BLaER1 treated with 17β-estradiol and CSF1 and Interleukin-3, amounts not matched to agents 10 nM and 100 nM (cell line): ENCODE results near the gene REV3L.
"Not testable (repeated sequence)": the region's sequence is repeated elsewhere in the genome, so short reads cannot be mapped to it uniquely, and the experiment has no call there.

Experiments
- H3K27ac ChIP-seq, 11 experiments: shearing (Covaris generic); formaldehyde crosslinking; 2 replicates each; pipeline ENCODE4 v1.8.1; 2022
- H3K27me3 ChIP-seq, 11 experiments: shearing (Covaris generic); formaldehyde crosslinking; 2 replicates each; pipeline ENCODE4 v1.8.1; 2022
- H3K36me3 ChIP-seq, 11 experiments: shearing (Covaris generic); formaldehyde crosslinking; 2 replicates each; pipeline ENCODE4 v1.8.1; 2022
- H3K4me1 ChIP-seq, 10 experiments: shearing (Covaris generic); formaldehyde crosslinking; 2 replicates each; pipeline ENCODE4 v1.8.1; 2022
- H3K4me2 ChIP-seq, 11 experiments: shearing (Covaris generic); formaldehyde crosslinking; 2 replicates each; pipeline ENCODE4 v1.8.1; 2022
- H3K4me3 ChIP-seq, 10 experiments: shearing (Covaris generic); formaldehyde crosslinking; 2 replicates each; pipeline ENCODE4 v1.8.1; 2022
- H3K9ac ChIP-seq, 11 experiments: shearing (Covaris generic); formaldehyde crosslinking; 2 replicates each; pipeline ENCODE4 v1.8.1; 2022
- H3K9me3 ChIP-seq, 11 experiments: shearing (Covaris generic); formaldehyde crosslinking; replicated peaks in 1 of 11; 2 replicates each; pipeline ENCODE4 v1.8.1; 2022
- H4K20me1 ChIP-seq, 11 experiments: shearing (Covaris generic); formaldehyde crosslinking; 2 replicates each; pipeline ENCODE4 v1.8.1; 2022
- Cebpa-rat ChIP-seq, 11 experiments: shearing (Covaris generic); IDR thresholded peaks; 2 replicates each; pipeline ENCODE4 v1.8.1; 2022

REV3L gene

DNA sequence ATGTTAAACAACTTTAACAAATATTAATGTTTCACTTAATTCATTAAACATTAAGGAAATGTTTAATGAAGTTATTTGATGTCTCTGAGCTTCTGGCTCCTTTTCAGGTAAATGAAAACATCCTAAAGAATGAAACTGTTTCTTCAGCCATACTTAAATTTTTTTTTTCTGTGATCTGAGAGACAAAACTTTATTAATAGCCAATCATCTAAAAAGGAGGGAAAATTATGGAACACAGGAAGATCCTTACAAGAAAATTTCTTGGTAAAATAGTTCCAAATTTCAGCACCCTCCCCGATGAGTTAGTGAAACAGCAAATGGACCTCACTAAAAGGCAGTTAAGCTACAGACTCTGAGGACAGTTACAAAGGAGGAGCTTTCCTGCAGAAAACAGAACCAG lies 185.2 kb downstream of the REV3L start:
- no peak overlapping the region for H3K9ac ChIP-seq
- no peak overlapping the region for H3K27ac ChIP-seq
- peaks cover 19 to 34% (median 27%) of the 10 kb centered on the region in 11 experiments for H3K9me3 ChIP-seq
- H3K4me3 ChIP-seq = no peak overlapping the region
- peaks cover 0 to 28% (median 13%) of the 10 kb centered on the region in 10 experiments; a peak in 14 of 20 replicates for H3K4me1 ChIP-seq
- no peaks in the 10 kb centered on the region for H4K20me1 ChIP-seq
- peaks cover 39 to 61% (median 54%) of the 10 kb centered on the region in 11 experiments for H3K36me3 ChIP-seq
- H3K27me3 ChIP-seq = no peaks in the 10 kb centered on the region
- no peak for TF ChIP-seq Cebpa-rat (IDR thresholded peaks at IDR 0.05)
- H3K4me2 ChIP-seq = no peak overlapping the region

DNA sequence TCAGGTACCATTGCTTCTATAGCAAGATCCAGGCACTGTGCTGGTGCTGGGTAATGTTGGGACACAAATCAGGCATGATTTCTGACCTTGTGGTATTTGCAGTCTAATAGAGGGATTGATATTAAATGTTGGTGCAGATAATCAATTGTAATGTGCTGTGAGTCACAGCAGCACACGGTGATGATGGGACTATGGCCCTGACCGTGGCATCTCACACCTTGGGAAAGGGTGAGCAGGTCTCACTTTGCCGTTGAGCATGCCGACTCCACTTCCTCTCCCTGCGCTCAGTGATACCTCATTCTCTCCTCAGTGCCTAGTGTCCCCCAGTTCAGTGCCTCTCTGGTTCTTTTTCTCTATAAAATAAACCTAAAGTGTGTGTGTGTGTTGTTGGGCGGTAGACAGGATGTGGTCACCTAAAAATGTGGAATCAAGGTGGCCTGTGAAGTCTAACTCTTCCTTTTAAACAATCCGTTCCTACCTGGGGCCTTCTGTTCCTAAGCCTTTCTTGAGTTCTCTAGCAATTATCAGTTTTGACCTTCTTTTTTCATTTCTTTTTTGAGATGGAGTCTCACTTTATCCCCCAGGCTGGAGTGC lies 188.5 kb downstream of the REV3L start:
- Histone ChIP-seq H3K9ac (no peak overlapping the region), H3K36me3 (peaks cover 18 to 38% (median 28%) of the 10 kb centered on the region in 11 experiments), H3K9me3 (peaks cover 0 to 8% (median 1%) of the 10 kb centered on the region in 11 experiments; a peak in 8 of 22 replicates), H3K4me3 (no peak overlapping the region), H3K4me2 (no peak overlapping the region), H3K4me1 (peaks cover 21 to 30% (median 24%) of the 10 kb centered on the region in 10 experiments), H4K20me1 (no peaks in the 10 kb centered on the region), H3K27ac (no peak overlapping the region), H3K27me3 (no peaks in the 10 kb centered on the region)
- no peak for TF ChIP-seq Cebpa-rat (IDR thresholded peaks at IDR 0.05)

GRCh38 chr6:111291336-111292259 lies 191.4 kb downstream of the REV3L start:
- Histone ChIP-seq H3K9ac (no peak overlapping the region), H3K4me2 (peak overlapping the region in 10 of 11 experiments; percentile 20 to 54 (median 42); a peak in 11 of 22 replicates), H3K27ac (peak overlapping the region in 5 of 11 experiments; percentile 5 to 32 (median 28); a peak in 5 of 22 replicates), H3K4me1 (peaks cover 21 to 32% (median 26%) of the 10 kb centered on the region in 10 experiments), H3K36me3 (peaks cover 3 to 28% (median 10%) of the 10 kb centered on the region in 11 experiments; a peak in 15 of 22 replicates), H3K9me3 (peaks cover 0 to 6% (median 0%) of the 10 kb centered on the region in 11 experiments; a peak in 1 of 22 replicates), H3K27me3 (no peaks in the 10 kb centered on the region), H4K20me1 (no peaks in the 10 kb centered on the region), H3K4me3 (no peak overlapping the region)
- TF ChIP-seq Cebpa-rat (IDR thresholded peaks at IDR 0.05) = no peak

DNA sequence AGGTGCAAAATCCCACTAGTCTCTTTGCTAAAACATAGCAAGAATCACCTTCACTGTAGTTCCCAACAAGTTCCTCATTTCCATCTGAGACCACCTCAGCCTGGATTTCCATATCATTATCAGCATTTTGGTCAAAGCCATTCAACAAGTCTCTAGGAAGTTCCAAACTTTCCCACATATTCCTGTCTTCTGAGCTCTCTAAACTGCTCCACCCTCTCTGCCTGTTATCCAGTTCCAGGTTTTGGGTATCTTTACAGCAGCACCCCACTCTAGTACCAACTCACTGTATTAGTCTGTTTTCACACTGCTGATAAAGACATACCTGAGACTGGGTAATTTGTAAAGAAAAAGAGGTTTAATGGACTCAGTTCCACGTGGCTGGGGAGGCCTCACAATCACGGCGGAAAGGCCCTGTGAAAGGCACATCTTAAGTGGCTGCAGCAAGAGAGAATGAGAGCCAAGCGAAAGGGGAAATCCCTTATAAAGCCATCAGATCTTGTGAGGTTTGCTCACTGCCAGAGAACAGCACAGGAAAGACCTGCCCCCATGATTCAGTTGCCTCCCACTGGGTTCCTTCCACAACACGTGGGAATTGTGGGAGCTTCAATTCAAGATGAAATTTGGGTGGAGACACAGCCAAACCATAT lies 192.2 kb downstream of the REV3L start:
- H4K20me1 ChIP-seq = not testable (repeated sequence)
- H3K4me2 ChIP-seq = peak overlapping the region; percentile 16 to 54 (median 41); a peak in 19 of 22 replicates

DNA sequence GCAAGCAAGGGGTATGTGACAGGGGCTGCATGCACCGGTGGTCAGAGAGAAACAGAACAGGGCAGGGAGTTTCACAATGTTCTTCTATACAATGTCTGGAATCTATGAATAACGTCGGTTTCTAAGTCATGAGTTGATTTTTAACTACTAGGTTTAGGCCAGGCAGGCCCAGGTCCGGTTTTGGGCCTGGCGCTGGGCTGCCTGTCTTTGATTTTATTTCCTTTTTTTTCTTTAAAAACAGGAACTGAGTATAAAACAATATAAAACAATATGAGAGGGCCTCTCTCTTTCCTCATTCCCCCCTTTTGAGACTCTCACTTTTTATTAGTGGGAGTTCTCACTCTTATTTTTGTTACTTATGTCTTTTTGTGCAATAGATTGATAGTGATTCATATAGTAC lies 198.7 kb downstream of the REV3L start:
- H3K36me3 ChIP-seq = peaks cover 14 to 53% (median 39%) of the 10 kb centered on the region in 11 experiments
- peak overlapping the region in 6 of 11 experiments; percentile 4 to 70 (median 38); a peak in 9 of 22 replicates for H3K4me2 ChIP-seq
- H3K27ac ChIP-seq = 0 out of 22 replicates have a peak overlapping the region, but pooled peaks of 1 of the 11 experiments have one; percentile 22
- not testable (repeated sequence) for H3K27me3 ChIP-seq, H4K20me1 ChIP-seq, H3K4me3 ChIP-seq
- H3K9me3 ChIP-seq = peaks cover 0 to 21% (median 5%) of the 10 kb centered on the region in 11 experiments; a peak in 14 of 22 replicates
- peaks cover 0 to 30% (median 9%) of the 10 kb centered on the region in 10 experiments; a peak in 16 of 20 replicates for H3K4me1 ChIP-seq
- H3K9ac ChIP-seq = 0 out of 22 replicates have a peak overlapping the region, but pooled peaks of 1 of the 11 experiments have one; percentile 16

More for the DNA sequence above, 192.2 kb downstream of the REV3L start:
- H3K9ac ChIP-seq, H3K27me3 ChIP-seq, H3K4me3 ChIP-seq, H3K9me3 ChIP-seq: not testable (repeated sequence)
- Histone ChIP-seq H3K27ac (peak overlapping the region in 5 of 11 experiments; percentile 5 to 52 (median 32); a peak in 4 of 22 replicates), H3K4me1 (peaks cover 21 to 32% (median 25%) of the 10 kb centered on the region in 10 experiments), H3K36me3 (peaks cover 0 to 22% (median 4%) of the 10 kb centered on the region in 11 experiments; a peak in 8 of 22 replicates)

GRCh38 chr6:111283707-111284106 lies 199.3 kb downstream of the REV3L start:
- H3K4me1 ChIP-seq = peaks cover 0 to 27% (median 9%) of the 10 kb centered on the region in 10 experiments; a peak in 14 of 20 replicates
- TF ChIP-seq Cebpa-rat (IDR thresholded peaks at IDR 0.05) = no peak
- H3K27ac ChIP-seq = peak overlapping the region in 1 of 11 experiments; percentile 22; a peak in 1 of 22 replicates
- H4K20me1 ChIP-seq = no peaks in the 10 kb centered on the region
- 0 out of 22 replicates have a peak overlapping the region, but pooled peaks of 1 of the 11 experiments have one; percentile 16 for H3K9ac ChIP-seq
- H3K4me3 ChIP-seq = no peak overlapping the region
- H3K36me3 ChIP-seq = peaks cover 20 to 60% (median 46%) of the 10 kb centered on the region in 11 experiments
- H3K4me2 ChIP-seq = peak overlapping the region in 8 of 11 experiments; percentile 4 to 70 (median 30); a peak in 11 of 22 replicates
- peaks cover 0 to 27% (median 12%) of the 10 kb centered on the region in 11 experiments; a peak in 18 of 22 replicates for H3K9me3 ChIP-seq
- H3K27me3 ChIP-seq = no peaks in the 10 kb centered on the region

DNA sequence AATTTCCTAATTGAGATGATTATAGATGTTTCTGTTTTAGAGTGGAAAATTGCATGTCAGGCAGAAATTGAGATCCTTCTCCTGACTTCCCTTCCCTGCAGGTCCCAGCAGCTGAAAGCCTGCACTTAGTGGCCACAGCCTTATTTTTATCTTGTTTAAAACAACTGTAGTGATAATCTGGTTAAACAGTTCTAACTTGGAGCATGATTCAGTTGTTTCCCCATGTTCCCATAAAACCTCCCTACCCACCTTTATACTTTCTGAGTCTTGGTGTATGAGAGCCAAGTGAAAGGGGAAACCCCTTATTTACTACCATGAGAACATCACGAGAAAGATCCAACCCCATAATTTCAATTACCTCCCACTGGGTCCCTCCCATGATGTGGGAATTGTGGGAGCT lies 200.5 kb downstream of the REV3L start:
- Histone ChIP-seq H3K9ac (no peak overlapping the region), H4K20me1 (no peaks in the 10 kb centered on the region), H3K4me2 (0 out of 22 replicates have a peak overlapping the region, but pooled peaks of 1 of the 11 experiments have one; percentile 5), H3K9me3 (peaks cover 9 to 38% (median 24%) of the 10 kb centered on the region in 11 experiments; a peak in 21 of 22 replicates), H3K36me3 (peaks cover 32 to 68% (median 58%) of the 10 kb centered on the region in 11 experiments), H3K27ac (no peak overlapping the region), H3K4me3 (no peak overlapping the region), H3K27me3 (no peaks in the 10 kb centered on the region), H3K4me1 (peaks cover 0 to 27% (median 9%) of the 10 kb centered on the region in 10 experiments; a peak in 14 of 20 replicates)
- TF ChIP-seq Cebpa-rat (IDR thresholded peaks at IDR 0.05) = no peak

- Histone ChIP-seq H3K27me3 (no peaks in the 10 kb centered on the region), H3K36me3 (peaks cover 52 to 87% (median 76%) of the 10 kb centered on the region in 11 experiments), H4K20me1 (no peaks in the 10 kb centered on the region), H3K4me1 (peaks cover 0 to 27% (median 9%) of the 10 kb centered on the region in 10 experiments; a peak in 14 of 20 replicates), H3K4me2 (no peak overlapping the region), H3K27ac (no peak overlapping the region), H3K4me3 (no peak overlapping the region), H3K9me3 (peaks cover 27 to 58% (median 44%) of the 10 kb centered on the region in 11 experiments), H3K9ac (no peak overlapping the region)
- no peak for TF ChIP-seq Cebpa-rat (IDR thresholded peaks at IDR 0.05)
Observed at GRCh38 chr6:111280445-111280955, 202.5 kb downstream of the REV3L start.
